ENCODE measurements around the gene ASH1L. TPM values are rescaled to one million over a fixed set of nuclear protein-coding genes. Genes with fewer than 3 reads are reported as not detected.

Gene ASH1L
- total RNA-seq, 1 donor from 2014 or later = 65.3 TPM

Small RNAs within 50 kb of the gene (microRNA-seq; reads per million reads assigned to microRNA genes)
- gene MIR555 (ENCODE audit: borderline number of aligned reads) = not detected

Other genes with a start within 250 kb of the ASH1L start
- gene RUSC1, start 241.9 kb downstream of the ASH1L start, total RNA-seq = 20.8 TPM
- 44.7 TPM for gene MSTO1, start 47.4 kb upstream of the ASH1L start, total RNA-seq
- gene YY1AP1, start 126.0 kb upstream of the ASH1L start, total RNA-seq = 62.5 TPM
- 94.6 TPM for gene DAP3, start 126.3 kb upstream of the ASH1L start, total RNA-seq

Measured in mesenteric fat pad (tissue), 1 donor.